ENCODE measurements around the gene UBA3. TPM values are rescaled to one million over a fixed set of nuclear protein-coding genes. Genes with fewer than 3 reads are reported as not detected.

The UBA3 gene
- total and polyA plus RNA-seq, 2 donors from 2014 or later = 35.3 to 63.1 TPM

GRCh38 chr3:69005071-69005790, 74.9 kb downstream of the UBA3 start:
- Histone ChIP-seq H3K4me3 (ENCODE audit: low read length in 3 of 3) (no peak overlapping the region), H3K9ac (ENCODE audit: low read length in 3 of 3) (no peak overlapping the region), H3K27ac (ENCODE audit: low read depth in 2 of 2, low read length in 2 of 2) (no peak overlapping the region), H3K36me3 (ENCODE audit: control insufficient read depth in 2 of 3, insufficient read depth in 3 of 3, low read length in 3 of 3) (peaks cover 0 to 6% (median 3%) of the 10 kb centered on the region in 3 donors), H3K4me1 (ENCODE audit: control insufficient read depth in 2 of 3, insufficient read depth in 2 of 3, low read depth in 1 of 3, low read length in 3 of 3) (no peaks in the 10 kb centered on the region), H3K9me3 (ENCODE audit: control insufficient read depth in 2 of 3, insufficient read depth in 1 of 3, low read length in 3 of 3) (no peaks in the 10 kb centered on the region), H3K27me3 (ENCODE audit: control insufficient read depth, insufficient read depth, low read length) (no peaks in the 10 kb centered on the region)
- peak in 1 of 5 donors; percentile 30 for DNase-seq
- intact Hi-C loops (cut with DNase I) = no loop called here
- no peak for TF ChIP-seq CTCF (IDR thresholded peaks at IDR 0.05; ENCODE audit: borderline replicate concordance, extremely low read depth, insufficient read depth)
- no peak for FAIRE-seq

Small RNAs within 50 kb of the gene (microRNA-seq; reads per million reads assigned to microRNA genes)
- gene MIR3136 = not detected

Other genes starting within 250 kb of the UBA3 start
- not detected for gene TAFA4, start 147.8 kb downstream of the UBA3 start, total RNA-seq
- not detected for gene TAFA4, start 147.8 kb downstream of the UBA3 start, polyA plus RNA-seq (ENCODE audit: insufficient read depth, low read depth, low replicate concordance)
- gene EOGT, start 66.7 kb downstream of the UBA3 start, total RNA-seq = 28.1 TPM
- 7.2 TPM for gene EOGT, start 66.7 kb downstream of the UBA3 start, polyA plus RNA-seq (ENCODE audit: insufficient read depth, low read depth, low replicate concordance)
- gene TMF1, start 28.0 kb downstream of the UBA3 start, total RNA-seq = 38.8 TPM
- 6.5 TPM for gene TMF1, start 28.0 kb downstream of the UBA3 start, polyA plus RNA-seq (ENCODE audit: insufficient read depth, low read depth, low replicate concordance)
- gene ARL6IP5, start 4.6 kb upstream of the UBA3 start, total RNA-seq = 138 TPM
- gene ARL6IP5, start 4.6 kb upstream of the UBA3 start, polyA plus RNA-seq (ENCODE audit: insufficient read depth, low read depth, low replicate concordance) = 94.0 TPM
- gene LMOD3, start 42.2 kb upstream of the UBA3 start, total RNA-seq = 0.09 TPM
- gene LMOD3, start 42.2 kb upstream of the UBA3 start, polyA plus RNA-seq (ENCODE audit: insufficient read depth, low read depth, low replicate concordance) = 0.28 TPM